Naive thymus-derived CD4-positive, alpha-beta T cell (primary cell): ENCODE data around the gene FOXJ1. TPM values are rescaled to one million over a fixed set of nuclear protein-coding genes. Genes with fewer than 3 reads are reported as not detected.
A peak's percentile ranks its signal among the peaks of the same experiment; 100 is the strongest.

Experiments used
- ATAC-seq: fragments of 150-1000 bp; cut with Tn5 transposase; 2 replicates; pipeline ENCODE4 v1.10.0; 2021; ENCODE audit warnings: mild to moderate bottlenecking, moderate library complexity
- CTCF ChIA-PET: fragments of 350-600 bp; sonication (Branson Sonifier 250); formaldehyde crosslinking; loops from one replicate; lab custom pipeline; 2021; ENCODE audit warnings: antibody characterized with exemption; lab: Charles Lee
- POLR2A ChIA-PET: fragments of 350-600 bp; sonication (Branson Sonifier 250); formaldehyde crosslinking; loops from one replicate; lab custom pipeline; 2021; ENCODE audit warnings: antibody characterized with exemption, inconsistent platforms; lab: Charles Lee
- DNase-seq, 9 donors: peaks; one replicate each; pipeline versions ENCODE4 v3.0.0 to v3.0.0-alpha.2; 2020 to 2022; ENCODE audit warnings: mixed read lengths in 1 of 9
- H3K27ac ChIP-seq: one replicate; pipeline ENCODE4 v1.7.0; 2013; ENCODE audit warnings: mild to moderate bottlenecking, low read depth, low read length, moderate library complexity
- H3K27me3 ChIP-seq, 2 donors: one replicate each; pipeline ENCODE4 v1.7.0; 2013; ENCODE audit warnings: low read length in 2 of 2, mild to moderate bottlenecking in 2 of 2, moderate library complexity in 2 of 2; ENCODE audit not compliant: control insufficient read depth in 2 of 2, insufficient read depth in 2 of 2
- H3K36me3 ChIP-seq, 3 experiments: 1 replicate in 2 of 3; 2 replicates in 1 of 3; pipeline ENCODE4 v1.7.0; 2013; ENCODE audit warnings: low read length in 3 of 3, mild to moderate bottlenecking in 3 of 3, moderate library complexity in 1 of 3; ENCODE audit not compliant: insufficient read depth in 3 of 3, control insufficient read depth in 2 of 3
- H3K4me1 ChIP-seq, 2 donors: one replicate each; pipeline ENCODE4 v1.7.0; 2013; ENCODE audit warnings: low read length in 2 of 2, mild to moderate bottlenecking in 2 of 2, moderate library complexity in 1 of 2; ENCODE audit not compliant: control insufficient read depth in 2 of 2, insufficient read depth in 2 of 2
- H3K4me3 ChIP-seq: 2 replicates; pipeline ENCODE4 v1.7.0; 2013; ENCODE audit warnings: mild to moderate bottlenecking, low read length
- H3K9me3 ChIP-seq, 3 experiments: 1 replicate in 2 of 3; 2 replicates in 1 of 3; pipeline ENCODE4 v1.7.0; 2013; ENCODE audit warnings: low read length in 3 of 3; ENCODE audit not compliant: control insufficient read depth in 2 of 3
- H3K27ac Mint-ChIP-seq, 9 donors: one replicate each; pipeline ENCODE4 v1.8.0; 2020 to 2022; ENCODE audit warnings: mixed read lengths in 9 of 9, mild to moderate bottlenecking in 8 of 9, moderate library complexity in 5 of 9, inconsistent platforms in 2 of 9
- H3K27me3 Mint-ChIP-seq, 5 donors: one replicate each; pipeline ENCODE4 v1.8.0; 2021 to 2022; ENCODE audit warnings: mixed read lengths in 5 of 5, mild to moderate bottlenecking in 1 of 5
- H3K36me3 Mint-ChIP-seq, 5 donors: one replicate each; pipeline ENCODE4 v1.8.0; 2020 to 2022; ENCODE audit warnings: mixed read lengths in 5 of 5, mild to moderate bottlenecking in 3 of 5, inconsistent platforms in 1 of 5
- H3K4me1 Mint-ChIP-seq, 7 donors: one replicate each; pipeline ENCODE4 v1.8.0; 2020 to 2022; ENCODE audit warnings: mixed read lengths in 7 of 7, mild to moderate bottlenecking in 3 of 7, inconsistent platforms in 1 of 7
- H3K4me3 Mint-ChIP-seq, 10 donors: one replicate each; pipeline ENCODE4 v1.8.0; 2020 to 2022; ENCODE audit warnings: mild to moderate bottlenecking in 10 of 10, mixed read lengths in 10 of 10, moderate library complexity in 6 of 10, inconsistent platforms in 2 of 10
- H3K9me3 Mint-ChIP-seq, 11 donors: one replicate each; pipeline ENCODE4 v1.8.0; 2020 to 2022; ENCODE audit warnings: mixed read lengths in 11 of 11, mild to moderate bottlenecking in 4 of 11, inconsistent platforms in 1 of 11, moderate library complexity in 1 of 11
- intact Hi-C, 2 donors: fragments of 100-400 bp; cut with micrococcal nuclease; formaldehyde crosslinking; loops; one replicate each; pipeline ENCODE4 v1.15.1; 2023
- polyA plus RNA-seq, 2 donors: library from polyadenylated mRNA; unstranded; fragments of 300-500 nt; fragmentation: Illumina TruSeq; gene quantifications; one replicate each; pipeline ENCODE4 v1.2.3, GENCODE V29; 2021
- total RNA-seq, 6 experiments: library from RNA in 5 of 6; stranded (reverse) in 5 of 6; gene quantifications; 1 replicate in 5 of 6; 2 replicates in 1 of 6; pipeline ENCODE4 v1.2.3 and lab custom pipeline; 2021 to 2026

The FOXJ1 gene
- total and polyA plus RNA-seq, 7 experiments from 2014 or later = 0.27 to 2.2 (median 1.4) TPM

- Mint-ChIP-seq H3K36me3 (no peaks in the 10 kb centered on the region), H3K4me3 (no peak overlapping the region), H3K27ac (peak overlapping the region in 2 of 9 donors; percentile 80 to 95), H3K4me1 (peaks cover 15 to 44% (median 32%) of the 10 kb centered on the region in 7 donors), H3K9me3 (peaks cover 0 to 2% (median 0%) of the 10 kb centered on the region in 11 donors), H3K27me3 (no peaks in the 10 kb centered on the region)
- ATAC-seq = no peak
- Histone ChIP-seq H3K9me3 (no peaks in the 10 kb centered on the region), H3K4me1 (peaks cover 0 to 30% of the 10 kb centered on the region in 2 donors), H3K27me3 (no peaks in the 10 kb centered on the region), H3K27ac (no peak overlapping the region), H3K4me3 (no peak overlapping the region), H3K36me3 (no peaks in the 10 kb centered on the region)
- no peak for DNase-seq
- intact Hi-C loops = no loop called here
- ChIA-PET POLR2A (interaction anchor here (0.9 to 7.9 kb wide), 8 partner anchors 9 to 148 kb away, joined by 3 to 90 read pairs (median 6); partner anchors contain the start of genes EXOC7 and FOXJ1), CTCF (interaction anchor here (0.9 to 13.6 kb wide), 7 partner anchors 18 to 155 kb away, joined by 3 to 191 read pairs (median 9); no protein-coding TSS in a partner anchor)
Measured at GRCh38 chr17:76125391-76125675, 15.7 kb downstream of the FOXJ1 start.

GRCh38 chr17:76124582-76125390, 16.3 kb downstream of the FOXJ1 start:
- H3K27me3 ChIP-seq = no peaks in the 10 kb centered on the region
- H3K36me3 ChIP-seq = no peaks in the 10 kb centered on the region
- intact Hi-C loops = loop anchor here in 1 of 2 donors (5.0 kb wide), 1 partner anchor 173 kb away; no protein-coding TSS in a partner anchor
- H3K9me3 Mint-ChIP-seq = peaks cover 0 to 2% (median 0%) of the 10 kb centered on the region in 11 donors
- no peaks in the 10 kb centered on the region for H3K9me3 ChIP-seq
- peak overlapping the region in 3 of 9 donors; percentile 80 to 95 (median 81) for H3K27ac Mint-ChIP-seq
- no peak for ATAC-seq
- peak overlapping the region in 1 of 10 donors; percentile 38 for H3K4me3 Mint-ChIP-seq
- ChIA-PET CTCF (interaction anchor here (1.0 to 13.6 kb wide), 13 partner anchors 10 to 156 kb away, joined by 3 to 191 read pairs (median 5); no protein-coding TSS in a partner anchor), POLR2A (interaction anchor here (0.9 to 7.9 kb wide), 10 partner anchors 18 to 155 kb away, joined by 3 to 90 read pairs (median 6); partner anchors contain the start of genes EXOC7 and FOXJ1)
- H3K36me3 Mint-ChIP-seq = no peaks in the 10 kb centered on the region
- H3K27me3 Mint-ChIP-seq = no peaks in the 10 kb centered on the region
- peaks cover 0 to 30% of the 10 kb centered on the region in 2 donors for H3K4me1 ChIP-seq
- peaks cover 15 to 44% (median 32%) of the 10 kb centered on the region in 7 donors for H3K4me1 Mint-ChIP-seq
- no peak overlapping the region for H3K27ac ChIP-seq
- H3K4me3 ChIP-seq = no peak overlapping the region
- no peak for DNase-seq

GRCh38 chr17:76123749-76124581, 17.1 kb downstream of the FOXJ1 start:
- peak in 1 of 9 donors; percentile 33 for DNase-seq
- POLR2A ChIA-PET = interaction anchor here (0.7 to 7.9 kb wide), 15 partner anchors 18 to 156 kb away, joined by 3 to 90 read pairs (median 4); partner anchors contain the start of gene EXOC7
- no peak overlapping the region for H3K27ac ChIP-seq
- no peaks in the 10 kb centered on the region for H3K27me3 ChIP-seq
- peaks cover 0 to 30% of the 10 kb centered on the region in 2 donors for H3K4me1 ChIP-seq
- Mint-ChIP-seq H3K4me3 (peak overlapping the region in 5 of 10 donors; percentile 10 to 73 (median 51)), H3K27me3 (no peaks in the 10 kb centered on the region), H3K9me3 (peaks cover 0 to 2% (median 0%) of the 10 kb centered on the region in 11 donors), H3K27ac (peak overlapping the region in 8 of 9 donors; percentile 25 to 86 (median 72)), H3K36me3 (no peaks in the 10 kb centered on the region), H3K4me1 (peaks cover 15 to 44% (median 32%) of the 10 kb centered on the region in 7 donors)
- no peak overlapping the region for H3K4me3 ChIP-seq
- no peaks in the 10 kb centered on the region for H3K36me3 ChIP-seq
- no peaks in the 10 kb centered on the region for H3K9me3 ChIP-seq
- no peak for ATAC-seq
- intact Hi-C loops = loop anchor here in 1 of 2 donors (5.0 kb wide), 1 partner anchor 173 kb away; no protein-coding TSS in a partner anchor
- CTCF ChIA-PET = interaction anchor here (0.6 to 13.6 kb wide), 22 partner anchors 9 to 273 kb away, joined by 3 to 191 read pairs (median 4); no protein-coding TSS in a partner anchor

- Histone ChIP-seq H3K27ac (no peak overlapping the region), H3K27me3 (no peaks in the 10 kb centered on the region), H3K4me3 (no peak overlapping the region), H3K36me3 (no peaks in the 10 kb centered on the region), H3K4me1 (peaks cover 0 to 30% of the 10 kb centered on the region in 2 donors), H3K9me3 (no peaks in the 10 kb centered on the region)
- Mint-ChIP-seq H3K27ac (peak overlapping the region; percentile 43 to 86 (median 72)), H3K36me3 (no peaks in the 10 kb centered on the region), H3K4me3 (peak overlapping the region; percentile 10 to 73 (median 52)), H3K4me1 (peaks cover 15 to 44% (median 32%) of the 10 kb centered on the region in 7 donors), H3K9me3 (peaks cover 0 to 2% (median 0%) of the 10 kb centered on the region in 11 donors), H3K27me3 (no peaks in the 10 kb centered on the region)
- intact Hi-C loops = loop anchor here in 1 of 2 donors (5.0 kb wide), 1 partner anchor 174 kb away; no protein-coding TSS in a partner anchor
- DNase-seq = no peak
- ChIA-PET CTCF (interaction anchor here (0.6 to 13.6 kb wide), 22 partner anchors 11 to 274 kb away, joined by 3 to 191 read pairs (median 4); no protein-coding TSS in a partner anchor), POLR2A (interaction anchor here (0.7 to 7.9 kb wide), 12 partner anchors 19 to 153 kb away, joined by 3 to 90 read pairs (median 4); partner anchors contain the start of gene EXOC7)
- ATAC-seq = no peak
Measured at GRCh38 chr17:76123191-76123499, 17.9 kb downstream of the FOXJ1 start.

- DNase-seq = no peak
- Histone ChIP-seq H3K27me3 (no peaks in the 10 kb centered on the region), H3K4me1 (peaks cover 0 to 30% of the 10 kb centered on the region in 2 donors), H3K27ac (no peak overlapping the region), H3K4me3 (no peak overlapping the region), H3K9me3 (no peaks in the 10 kb centered on the region), H3K36me3 (no peaks in the 10 kb centered on the region)
- H3K4me3 Mint-ChIP-seq = peak overlapping the region; percentile 18 to 77 (median 54)
- peaks cover 0 to 2% (median 0%) of the 10 kb centered on the region in 11 donors for H3K9me3 Mint-ChIP-seq
- H3K4me1 Mint-ChIP-seq = peaks cover 15 to 44% (median 32%) of the 10 kb centered on the region in 7 donors
- intact Hi-C loops = loop anchor here in 1 of 2 donors (5.0 kb wide), 1 partner anchor 175 kb away; no protein-coding TSS in a partner anchor
- H3K27me3 Mint-ChIP-seq = no peaks in the 10 kb centered on the region
- ChIA-PET CTCF (interaction anchor here (0.6 to 13.6 kb wide), 17 partner anchors 11 to 158 kb away, joined by 3 to 191 read pairs (median 7); partner anchors contain the start of gene FOXJ1), POLR2A (interaction anchor here (0.7 to 7.9 kb wide), 12 partner anchors 12 to 157 kb away, joined by 3 to 90 read pairs (median 3); partner anchors contain the start of gene EXOC7)
- H3K36me3 Mint-ChIP-seq = no peaks in the 10 kb centered on the region
- no peak for ATAC-seq
- peak overlapping the region; percentile 69 to 91 (median 82) for H3K27ac Mint-ChIP-seq
Measured at GRCh38 chr17:76122431-76123190, 18.4 kb downstream of the FOXJ1 start.
